B cell (primary cell): ENCODE results near the gene ZMAT3. TPM values are rescaled to one million over a fixed set of nuclear protein-coding genes. Genes with fewer than 3 reads are reported as not detected.

ENCODE experiments used
- ATAC-seq: fragments of 200-7000 bp; cut with Tn5 transposase; one replicate; pipeline ENCODE4 v1.10.0; 2021; ENCODE audit warnings: low read depth, mild to moderate bottlenecking, moderate number of reproducible peaks, moderate library complexity
- CTCF ChIA-PET: fragments of 350-600 bp; sonication (Branson Sonifier 250); formaldehyde crosslinking; loops from one replicate; lab custom pipeline; 2021; ENCODE audit warnings: antibody characterized with exemption, inconsistent platforms; lab: Charles Lee
- POLR2A ChIA-PET: fragments of 350-600 bp; sonication (Branson Sonifier 250); formaldehyde crosslinking; loops from one replicate; lab custom pipeline; 2021; ENCODE audit warnings: antibody characterized with exemption; lab: Charles Lee
- DNase-seq: peaks from one replicate; pipeline ENCODE4 v3.0.0; 2013
- H2AFZ ChIP-seq: 2 replicates; pipeline ENCODE4 v1.6.1; 2012; ENCODE audit warnings: mild to moderate bottlenecking, low read depth, low read length; ENCODE audit not compliant: insufficient read depth, poor library complexity, severe bottlenecking
- H3K27ac ChIP-seq, 2 donors: 1 replicate in 1 of 2; 2 replicates in 1 of 2; pipeline ENCODE4 v1.5.1; 2012 to 2013; ENCODE audit warnings: low read length in 2 of 2, mild to moderate bottlenecking in 2 of 2, moderate library complexity in 1 of 2
- H3K27me3 ChIP-seq, 4 experiments: fragments of 200-600 bp in 1 of 4; sonication (generic) in 1 of 4; replicated peaks in 1 of 4; 1 replicate in 2 of 4; 2 replicates in 2 of 4; pipeline versions ENCODE4 v1.6.1 to v1.7.0; 2013 to 2016; ENCODE audit warnings: low read length in 3 of 4, mild to moderate bottlenecking in 2 of 4, mixed read lengths in 1 of 4, moderate library complexity in 1 of 4; ENCODE audit not compliant: insufficient read depth in 4 of 4, control insufficient read depth in 3 of 4; ENCODE audit errors: control extremely low read depth in 1 of 4
- H3K36me3 ChIP-seq, 2 experiments: replicated peaks in 1 of 2; 1 replicate in 1 of 2; 2 replicates in 1 of 2; pipeline versions ENCODE4 v1.6.1 to v1.7.1; 2013; ENCODE audit warnings: low read length in 1 of 2; ENCODE audit not compliant: insufficient read depth in 2 of 2, control insufficient read depth in 1 of 2; ENCODE audit errors: control extremely low read depth in 1 of 2, extremely low read depth in 1 of 2
- H3K4me1 ChIP-seq, 2 donors: fragments of 200-600 bp in 1 of 2; sonication (generic) in 1 of 2; 1 replicate in 1 of 2; 2 replicates in 1 of 2; pipeline versions ENCODE4 v1.5.1 to v1.6.1; 2013 to 2017; ENCODE audit warnings: low read length in 2 of 2; ENCODE audit not compliant: control insufficient read depth in 2 of 2, insufficient read depth in 2 of 2
- H3K4me2 ChIP-seq: replicated peaks from 2 replicates; pipeline ENCODE3; 2012; ENCODE audit warnings: mild to moderate bottlenecking, low read depth, low read length; ENCODE audit not compliant: poor library complexity, severe bottlenecking
- H3K4me3 ChIP-seq, 5 experiments: fragments of 200-600 bp in 1 of 5; sonication (generic) in 1 of 5; 1 replicate in 3 of 5; 2 replicates in 2 of 5; pipeline versions ENCODE4 v1.5.1 to v1.7.0; 2011 to 2016; ENCODE audit warnings: low read length in 4 of 5, mild to moderate bottlenecking in 4 of 5, low read depth in 2 of 5, control low read depth in 1 of 5, moderate library complexity in 1 of 5; ENCODE audit not compliant: insufficient read depth in 1 of 5; ENCODE audit errors: control extremely low read depth in 1 of 5, extremely low read depth in 1 of 5
- H3K79me2 ChIP-seq: fragments of 200-600 bp; sonication (generic); one replicate; pipeline ENCODE4 v1.6.0; 2016; ENCODE audit warnings: low read length; ENCODE audit not compliant: control insufficient read depth, insufficient read depth
- H3K9ac ChIP-seq: fragments of 200-600 bp; sonication (generic); 2 replicates; pipeline ENCODE4 v1.6.1; 2017; ENCODE audit warnings: mild to moderate bottlenecking, low read length, moderate library complexity
- H3K9me3 ChIP-seq, 3 donors: one replicate each; pipeline versions ENCODE4 v1.6.1 to v1.7.1; 2013; ENCODE audit warnings: low read length in 2 of 3; ENCODE audit not compliant: control insufficient read depth in 2 of 3, insufficient read depth in 1 of 3; ENCODE audit errors: control extremely low read depth in 1 of 3
- H4K20me1 ChIP-seq: 2 replicates; pipeline ENCODE4 v1.6.0; 2012; ENCODE audit warnings: mild to moderate bottlenecking, low read length; ENCODE audit not compliant: insufficient read depth, control insufficient read depth, poor library complexity, severe bottlenecking
- H3K27ac Mint-ChIP-seq: one replicate; pipeline ENCODE4 v1.8.0; 2021; ENCODE audit warnings: mixed read lengths
- H3K27me3 Mint-ChIP-seq: one replicate; pipeline ENCODE4 v1.8.0; 2021; ENCODE audit warnings: mixed read lengths
- H3K4me1 Mint-ChIP-seq: one replicate; pipeline ENCODE4 v1.8.0; 2021; ENCODE audit warnings: mixed read lengths
- H3K4me3 Mint-ChIP-seq: one replicate; pipeline ENCODE4 v1.8.0; 2021; ENCODE audit warnings: mixed read lengths
- H3K9me3 Mint-ChIP-seq: one replicate; pipeline ENCODE4 v1.8.0; 2022; ENCODE audit warnings: mixed read lengths; ENCODE audit not compliant: insufficient read depth
- CTCF ChIP-seq: fragments of 200-600 bp; IDR thresholded peaks from one replicate; pipeline ENCODE4 v1.8.0; 2022; ENCODE audit warnings: antibody characterized with exemption, mild to moderate bottlenecking
- EZH2 ChIP-seq: IDR thresholded peaks from 2 replicates; pipeline ENCODE4 v1.6.1; 2012; ENCODE audit warnings: borderline replicate concordance, low read depth, mild to moderate bottlenecking, moderate library complexity, low read length; ENCODE audit not compliant: insufficient read depth, poor library complexity, severe bottlenecking
- WGBS: methylation state at CpG from one replicate; pipeline ENCODE4 v1.1.5; 2013; ENCODE audit warnings: missing lambda C conversion rate; ENCODE audit not compliant: insufficient coverage; 5-methylcytosine and 5-hydroxymethylcytosine counted together
- intact Hi-C: fragments of 100-400 bp; cut with micrococcal nuclease; formaldehyde crosslinking; loops from one replicate; pipeline ENCODE4 v1.10.0; 2022
- polyA plus RNA-seq: library from polyadenylated mRNA; depleted of rRNA; stranded (reverse); fragments of >200 nt; gene quantifications from 2 replicates; pipeline ENCODE4 v1.2.3, GENCODE V29; 2012
- total RNA-seq, 2 donors: library from RNA; stranded (reverse); fragments of 120-200 nt in 1 of 2; gene quantifications; 1 replicate in 1 of 2; 2 replicates in 1 of 2; pipeline versions ENCODE4 v1.2.3 to v1.2.4, GENCODE V29; 2013 to 2022

ZMAT3 gene
- total and polyA plus RNA-seq, 2 donors (not counting 1 experiment from before 2014, with no cell fraction given): 3.6 to 19.5 TPM

DNA sequence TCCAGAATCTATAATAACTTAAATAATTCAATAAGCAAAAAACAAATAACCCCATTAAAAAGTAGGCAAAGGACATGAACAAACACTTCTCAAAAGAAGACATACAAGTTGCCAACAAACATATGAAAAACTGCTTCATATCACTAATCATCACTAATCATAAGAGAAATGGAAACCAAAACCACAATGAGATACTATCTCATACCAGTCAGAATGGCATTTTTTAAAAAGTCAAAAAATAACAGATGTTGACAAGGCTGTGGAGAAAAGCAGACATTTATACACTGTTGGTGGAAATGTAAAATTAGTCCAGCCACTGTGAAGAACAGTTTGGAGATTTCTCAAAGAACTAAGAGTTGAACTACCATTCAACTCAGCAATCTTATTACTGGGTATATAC is 19.5 kb upstream of the ZMAT3 start:
- Histone ChIP-seq H3K4me3 (no peak overlapping the region), H3K27ac (no peak overlapping the region), H2AFZ (no peak overlapping the region), H3K9me3 (no peaks in the 10 kb centered on the region), H3K27me3 (no peaks in the 10 kb centered on the region), H3K79me2 (no peaks in the 10 kb centered on the region), H3K4me1 (no peaks in the 10 kb centered on the region), H3K4me2 (no peak overlapping the region), H3K36me3 (no peaks in the 10 kb centered on the region), H3K9ac (no peak overlapping the region), H4K20me1 (no peaks in the 10 kb centered on the region)
- POLR2A ChIA-PET: no interaction called here
- no peaks in the 10 kb centered on the region for H3K27me3 Mint-ChIP-seq
- TF ChIP-seq CTCF: no peak
- no peak for TF ChIP-seq EZH2
- no peak for DNase-seq
- no peak overlapping the region for H3K4me3 Mint-ChIP-seq
- CTCF ChIA-PET: no interaction called here
- intact Hi-C loops: no loop called here
- H3K27ac Mint-ChIP-seq: no peak overlapping the region
- H3K9me3 Mint-ChIP-seq: no peaks in the 10 kb centered on the region
- H3K4me1 Mint-ChIP-seq: no peaks in the 10 kb centered on the region
- ATAC-seq: no peak

GRCh38 chr3:179088306-179088705 is 16.7 kb upstream of the ZMAT3 start:
- Histone ChIP-seq H3K4me1 (peaks cover 0 to 5% of the 10 kb centered on the region in 2 donors), H3K9me3 (no peaks in the 10 kb centered on the region), H3K4me2 (no peak overlapping the region), H2AFZ (no peak overlapping the region), H4K20me1 (no peaks in the 10 kb centered on the region), H3K4me3 (no peak overlapping the region), H3K9ac (no peak overlapping the region), H3K27ac (no peak overlapping the region), H3K36me3 (no peaks in the 10 kb centered on the region), H3K79me2 (no peaks in the 10 kb centered on the region), H3K27me3 (no peaks in the 10 kb centered on the region)
- DNase-seq (no peak), ATAC-seq (no peak)
- intact Hi-C loops: no loop called here
- H3K4me1 Mint-ChIP-seq: peaks cover 7% of the 10 kb centered on the region
- POLR2A ChIA-PET: no interaction called here
- no peak overlapping the region for H3K27ac Mint-ChIP-seq
- CTCF ChIA-PET: no interaction called here
- TF ChIP-seq CTCF (no peak), EZH2 (no peak)
- no peaks in the 10 kb centered on the region for H3K27me3 Mint-ChIP-seq
- no peak overlapping the region for H3K4me3 Mint-ChIP-seq
- no peaks in the 10 kb centered on the region for H3K9me3 Mint-ChIP-seq
- WGBS: 86% methylated on average over 1 of the region's 2 CpGs
